Spleen (tissue), 7 donors: ENCODE measurements around the gene DNAH17.

ENCODE experiments used
- POLR2A ChIP-seq, 3 donors: fragments of 450-650 bp; IDR thresholded peaks; one replicate each; pipeline ENCODE4 v1.5.1; 2017; ENCODE audit warnings: antibody characterized with exemption in 3 of 3, mild to moderate bottlenecking in 1 of 3
- POLR2AphosphoS5 ChIP-seq, 3 donors: sonication (generic); formaldehyde crosslinking; IDR thresholded peaks; one replicate each; pipeline ENCODE4 v1.5.1; 2017; ENCODE audit warnings: antibody characterized with exemption in 3 of 3
- TF ChIP-seq, protein P1 (sequence below), 11 experiments: fragments of 200-600 bp in 7 of 11; fragments of 450-650 bp in 4 of 11; sonication (generic) in 4 of 11; IDR thresholded peaks in 8 of 11; conservative IDR thresholded peaks in 3 of 11; 1 replicate in 7 of 11; 2 replicates in 4 of 11; pipeline versions ENCODE4 v1.4.0 to v1.8.0; 2016 to 2021; ENCODE audit warnings: antibody characterized with exemption in 11 of 11, inconsistent platforms in 4 of 11, mild to moderate bottlenecking in 1 of 11
- donor health status: DM: no; HTN: no; CAD: no; lungs with moderate emphysema.
- donor health status: DM: no; HTN: no; CAD: no.
- donor health status: DM: no; HTN: no; CAD: no.

DNA sequence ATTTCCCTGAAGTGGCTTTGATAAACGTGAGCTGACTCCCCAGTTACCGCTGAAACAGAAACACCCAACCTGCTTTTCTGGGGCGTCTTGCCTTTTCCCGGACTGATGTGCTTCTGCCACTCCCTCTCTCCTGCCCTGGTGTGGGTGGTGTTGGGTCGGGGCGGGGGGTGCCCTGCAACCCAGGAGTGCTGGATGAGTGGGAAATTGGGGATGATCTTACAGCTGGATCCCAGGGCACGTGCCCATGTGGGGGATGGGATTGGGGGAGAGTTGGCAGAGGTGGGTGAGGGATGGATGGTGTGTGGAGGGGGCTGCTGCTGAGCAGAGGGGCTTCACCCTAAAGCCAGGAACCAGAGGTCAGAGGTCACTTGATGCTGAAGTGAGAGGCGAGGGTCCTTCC lies 170.3 kb downstream of the DNAH17 start:
- TF ChIP-seq, protein P1, sequence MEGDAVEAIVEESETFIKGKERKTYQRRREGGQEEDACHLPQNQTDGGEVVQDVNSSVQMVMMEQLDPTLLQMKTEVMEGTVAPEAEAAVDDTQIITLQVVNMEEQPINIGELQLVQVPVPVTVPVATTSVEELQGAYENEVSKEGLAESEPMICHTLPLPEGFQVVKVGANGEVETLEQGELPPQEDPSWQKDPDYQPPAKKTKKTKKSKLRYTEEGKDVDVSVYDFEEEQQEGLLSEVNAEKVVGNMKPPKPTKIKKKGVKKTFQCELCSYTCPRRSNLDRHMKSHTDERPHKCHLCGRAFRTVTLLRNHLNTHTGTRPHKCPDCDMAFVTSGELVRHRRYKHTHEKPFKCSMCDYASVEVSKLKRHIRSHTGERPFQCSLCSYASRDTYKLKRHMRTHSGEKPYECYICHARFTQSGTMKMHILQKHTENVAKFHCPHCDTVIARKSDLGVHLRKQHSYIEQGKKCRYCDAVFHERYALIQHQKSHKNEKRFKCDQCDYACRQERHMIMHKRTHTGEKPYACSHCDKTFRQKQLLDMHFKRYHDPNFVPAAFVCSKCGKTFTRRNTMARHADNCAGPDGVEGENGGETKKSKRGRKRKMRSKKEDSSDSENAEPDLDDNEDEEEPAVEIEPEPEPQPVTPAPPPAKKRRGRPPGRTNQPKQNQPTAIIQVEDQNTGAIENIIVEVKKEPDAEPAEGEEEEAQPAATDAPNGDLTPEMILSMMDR (IDR thresholded peaks at IDR 0.05 in 8 of 11, conservative IDR thresholded peaks at IDR 0.05 in 3 of 11) = no peak
- no peak for TF ChIP-seq POLR2AphosphoS5 (IDR thresholded peaks at IDR 0.05)
- TF ChIP-seq POLR2A (IDR thresholded peaks at IDR 0.05) = no peak
